IMR-90 (cell line): ENCODE measurements around the gene MSI1. TPM values are rescaled to one million over a fixed set of nuclear protein-coding genes. Genes with fewer than 3 reads are reported as not detected.
A peak's percentile ranks its signal among the peaks of the same experiment; 100 is the strongest.

Source experiments
- ATAC-seq: fragments of 200-7000 bp; cut with Tn5 transposase; 2 replicates; pipeline ENCODE4 v1.9.1; 2020; ENCODE audit warnings: low read depth, mild to moderate bottlenecking, moderate library complexity
- BruUV-seq: library from RNA; stranded (reverse); fragments of 400-500 nt; replicated peaks from 2 replicates; lab custom pipeline; 2021; lab: Mats Ljungman, UMichigan
- CTCF ChIA-PET: fragments of 300-600 bp; formaldehyde crosslinking; extraction: SDS; loops from one replicate; lab custom pipeline; 2021; ENCODE audit warnings: antibody characterized with exemption; lab: Yijun Ruan, JAX
- POLR2A ChIA-PET: fragments of 300-600 bp; sonication (Branson Sonifier 250); formaldehyde crosslinking; loops from one replicate; lab custom pipeline; 2022; ENCODE audit warnings: antibody characterized with exemption; ENCODE audit not compliant: unreplicated experiment; lab: Charles Lee
- DNase-seq: peaks from one replicate; pipeline ENCODE4 v3.0.0; 2013
- H2AFZ ChIP-seq: replicated peaks from 2 replicates; pipeline ENCODE3; 2013; ENCODE audit warnings: low read length, mild to moderate bottlenecking; ENCODE audit not compliant: poor library complexity
- H2AK5ac ChIP-seq: 2 replicates; pipeline ENCODE4 v1.6.1; 2013; ENCODE audit warnings: low read depth, low read length, inconsistent platforms
- H2AK9ac ChIP-seq: replicated peaks from 2 replicates; pipeline ENCODE3; 2013; ENCODE audit warnings: mild to moderate bottlenecking, low read depth, low read length, moderate library complexity; ENCODE audit not compliant: poor library complexity
- H2BK120ac ChIP-seq: 2 replicates; pipeline ENCODE4 v1.6.1; 2013; ENCODE audit warnings: low read depth, low read length, inconsistent platforms
- H2BK15ac ChIP-seq: 3 replicates; pipeline ENCODE4 v1.6.1; 2013; ENCODE audit warnings: low read depth, low read length, inconsistent platforms
- H2BK20ac ChIP-seq: 2 replicates; pipeline ENCODE4 v1.6.1; 2013; ENCODE audit warnings: low read depth, mild to moderate bottlenecking, inconsistent platforms, low read length, moderate library complexity
- H2BK5ac ChIP-seq: 2 replicates; pipeline ENCODE4 v1.6.1; 2013; ENCODE audit warnings: mild to moderate bottlenecking, low read depth, low read length, inconsistent platforms; ENCODE audit not compliant: poor library complexity, severe bottlenecking
- H3K14ac ChIP-seq: replicated peaks from 2 replicates; pipeline ENCODE4 v1.6.1; 2013; ENCODE audit warnings: low read depth, low read length, inconsistent platforms
- H3K18ac ChIP-seq: 2 replicates; pipeline ENCODE4 v1.6.1; 2013; ENCODE audit warnings: low read depth, low read length, control low read depth
- H3K23ac ChIP-seq: 2 replicates; pipeline ENCODE4 v1.6.1; 2013; ENCODE audit warnings: low read depth, low read length, inconsistent platforms
- H3K27ac ChIP-seq: 2 replicates; pipeline ENCODE4 v1.5.1; 2013; ENCODE audit warnings: mild to moderate bottlenecking, control low read depth, low read length; ENCODE audit not compliant: insufficient read depth
- H3K27me3 ChIP-seq: 2 replicates; pipeline ENCODE4 v1.6.1; 2013; ENCODE audit warnings: low read length; ENCODE audit not compliant: control insufficient read depth, insufficient read depth
- H3K36me3 ChIP-seq: 2 replicates; pipeline ENCODE4 v1.6.1; 2013; ENCODE audit warnings: low read length, mixed read lengths; ENCODE audit not compliant: control insufficient read depth, insufficient read depth
- H3K4ac ChIP-seq: 2 replicates; pipeline ENCODE4 v1.6.1; 2013; ENCODE audit warnings: low read depth, low read length, inconsistent platforms
- H3K4me1 ChIP-seq: 2 replicates; pipeline ENCODE4 v1.6.1; 2013; ENCODE audit warnings: low read length, mixed read lengths; ENCODE audit not compliant: control insufficient read depth, insufficient read depth
- H3K4me2 ChIP-seq: 2 replicates; pipeline ENCODE4 v1.6.1; 2013; ENCODE audit warnings: low read depth, mild to moderate bottlenecking, control low read depth, low read length, moderate library complexity
- H3K4me3 ChIP-seq: 2 replicates; pipeline ENCODE4 v1.5.1; 2013; ENCODE audit warnings: low read depth, mild to moderate bottlenecking, control low read depth, low read length, moderate library complexity; ENCODE audit not compliant: insufficient read depth
- H3K56ac ChIP-seq: 2 replicates; pipeline ENCODE4 v1.6.1; 2013; ENCODE audit warnings: low read length, inconsistent platforms; ENCODE audit not compliant: insufficient read depth; ENCODE audit errors: extremely low read depth
- H3K79me1 ChIP-seq, 2 experiments: 2 replicates each; pipeline ENCODE4 v1.6.1; 2013; ENCODE audit warnings: low read length in 2 of 2, inconsistent platforms in 1 of 2, low read depth in 1 of 2
- H3K9ac ChIP-seq: 2 replicates; pipeline ENCODE4 v1.6.1; 2013; ENCODE audit warnings: low read depth, low read length, control low read depth
- H3K9me1 ChIP-seq: 2 replicates; pipeline ENCODE4 v1.6.1; 2013; ENCODE audit warnings: low read length, inconsistent platforms; ENCODE audit not compliant: insufficient read depth
- H3K9me3 ChIP-seq: 2 replicates; pipeline ENCODE4 v1.6.1; 2013; ENCODE audit warnings: low read length; ENCODE audit not compliant: control insufficient read depth, insufficient read depth
- H4K20me1 ChIP-seq: 2 replicates; pipeline ENCODE4 v1.6.1; 2013; ENCODE audit warnings: low read length, inconsistent platforms; ENCODE audit not compliant: insufficient read depth
- H4K5ac ChIP-seq: 2 replicates; pipeline ENCODE4 v1.6.1; 2013; ENCODE audit warnings: mild to moderate bottlenecking, low read depth, low read length, control low read depth
- H4K8ac ChIP-seq, 2 experiments: 2 replicates each; pipeline ENCODE4 v1.6.1; 2013; ENCODE audit warnings: low read depth in 2 of 2, low read length in 2 of 2, control low read depth in 1 of 2, inconsistent platforms in 1 of 2
- H4K91ac ChIP-seq: 2 replicates; pipeline ENCODE4 v1.6.1; 2013; ENCODE audit warnings: low read depth, low read length, inconsistent platforms; ENCODE audit not compliant: insufficient read depth
- BHLHE40 ChIP-seq: fragments of 150-350 bp; IDR thresholded peaks from 2 replicates; pipeline ENCODE4 v1.6.1; 2016; ENCODE audit warnings: mild to moderate bottlenecking, low read depth, low read length
- CHD1 ChIP-seq: IDR thresholded peaks from 2 replicates; pipeline ENCODE4 v1.6.1; 2012; ENCODE audit warnings: low read depth, low read length, improper control_type of control experiment
- NFE2L2 ChIP-seq: fragments of 150-350 bp; IDR thresholded peaks from 2 replicates; pipeline ENCODE4 v1.6.1; 2016; ENCODE audit warnings: low read depth, mild to moderate bottlenecking, low read length
- WGBS, 2 experiments: methylation state at CpG; one replicate each; pipeline versions ENCODE4 v1.1.5 to v1.1.7; 2013; ENCODE audit warnings: missing lambda C conversion rate in 2 of 2; ENCODE audit not compliant: insufficient read length in 1 of 2; ENCODE audit errors: extremely low coverage in 2 of 2; 5-methylcytosine and 5-hydroxymethylcytosine counted together
- dilution Hi-C: fragments of 300-500 bp; cut with HindIII; formaldehyde crosslinking; loops from one replicate; pipeline ENCODE4 v1.14.3; 2018; ENCODE audit warnings: low sequenced_read_pairs; ENCODE audit not compliant: unreplicated experiment
- in situ Hi-C: fragments of 300-500 bp; cut with MboI; formaldehyde crosslinking; loops from 3 replicates; pipeline ENCODE4 v1.14.3; 2019; ENCODE audit warnings: low sequenced_read_pairs, inconsistent platforms, mixed read lengths
- intact Hi-C: fragments of 100-400 bp; cut with micrococcal nuclease; formaldehyde crosslinking; loops from 2 replicates; pipeline ENCODE4 v1.10.0; 2022
- polyA plus RNA-seq, 3 experiments: library from polyadenylated mRNA; depleted of rRNA; stranded (reverse); fragments of >200 nt; gene quantifications; 2 replicates each; pipeline ENCODE4 v1.2.3, GENCODE V29; 2012; ENCODE audit warnings: low replicate concordance in 1 of 3
- total RNA-seq: library from RNA; depleted of rRNA; stranded (reverse); fragments of >200 nt; gene quantifications from 2 replicates; pipeline ENCODE4 v1.2.3, GENCODE V29; 2012
- TF ChIP-seq, protein P1 (sequence below): fragments of 150-350 bp; IDR thresholded peaks from 2 replicates; pipeline ENCODE4 v1.6.1; 2017; ENCODE audit warnings: mild to moderate bottlenecking, antibody characterized with exemption, low read length, low read depth
- TF ChIP-seq, protein P2 (sequence below): conservative IDR thresholded peaks from 2 replicates; pipeline ENCODE4 v1.5.1; 2012; ENCODE audit warnings: mild to moderate bottlenecking, low read depth, low read length, improper control_type of control experiment

The MSI1 gene
- total and polyA plus RNA-seq, 2 of the 4 experiments (the other 2 are of a cell fraction), result not detected

DNA sequence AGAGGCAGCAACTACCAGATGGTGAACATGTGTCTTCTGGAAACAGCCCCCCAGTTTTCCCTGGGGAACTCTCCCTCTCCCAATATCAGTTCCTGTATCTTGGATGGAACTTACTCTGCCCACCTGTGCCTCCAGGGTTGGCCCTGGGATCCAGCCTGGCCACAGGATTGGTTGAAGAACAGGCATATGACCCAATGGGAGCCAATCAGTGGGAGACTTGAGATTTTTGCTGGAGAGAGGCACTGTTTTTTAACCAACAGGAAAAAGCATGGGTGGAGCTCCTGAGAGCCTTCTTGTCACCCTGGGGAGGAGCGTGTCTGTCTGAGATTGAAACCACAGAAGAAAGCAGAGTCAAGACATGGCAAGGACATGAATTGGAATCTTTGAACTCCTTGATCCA is 35.3 kb upstream of the MSI1 start:
- no peak overlapping the region for H2BK5ac ChIP-seq
- no peak overlapping the region for H2BK120ac ChIP-seq
- CTCF ChIA-PET, result no interaction called here
- H2AK5ac ChIP-seq, result no peak overlapping the region
- peaks cover 6% of the 10 kb centered on the region; the same call in 1 of the 2 replicates for H3K9me3 ChIP-seq
- no peak overlapping the region for H3K18ac ChIP-seq
- intact Hi-C loops (no loop called here), in situ Hi-C loops (no loop called here), dilution Hi-C loops (no loop called here)
- peaks cover 21% of the 10 kb centered on the region for H3K27me3 ChIP-seq
- H3K4me3 ChIP-seq, result no peak overlapping the region
- DNase-seq (no peak), ATAC-seq (no peak)
- no peak overlapping the region for H2AFZ ChIP-seq
- H2BK20ac ChIP-seq, result no peak overlapping the region
- H3K14ac ChIP-seq, result no peak overlapping the region
- H3K4me2 ChIP-seq, result no peak overlapping the region
- TF ChIP-seq, protein P1, sequence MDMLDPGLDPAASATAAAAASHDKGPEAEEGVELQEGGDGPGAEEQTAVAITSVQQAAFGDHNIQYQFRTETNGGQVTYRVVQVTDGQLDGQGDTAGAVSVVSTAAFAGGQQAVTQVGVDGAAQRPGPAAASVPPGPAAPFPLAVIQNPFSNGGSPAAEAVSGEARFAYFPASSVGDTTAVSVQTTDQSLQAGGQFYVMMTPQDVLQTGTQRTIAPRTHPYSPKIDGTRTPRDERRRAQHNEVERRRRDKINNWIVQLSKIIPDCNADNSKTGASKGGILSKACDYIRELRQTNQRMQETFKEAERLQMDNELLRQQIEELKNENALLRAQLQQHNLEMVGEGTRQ, result peak; percentile 53; the same call in 1 of the 2 replicates
- TF ChIP-seq CHD1 (no peak), BHLHE40 (no peak), NFE2L2 (no peak)
- TF ChIP-seq, protein P2, sequence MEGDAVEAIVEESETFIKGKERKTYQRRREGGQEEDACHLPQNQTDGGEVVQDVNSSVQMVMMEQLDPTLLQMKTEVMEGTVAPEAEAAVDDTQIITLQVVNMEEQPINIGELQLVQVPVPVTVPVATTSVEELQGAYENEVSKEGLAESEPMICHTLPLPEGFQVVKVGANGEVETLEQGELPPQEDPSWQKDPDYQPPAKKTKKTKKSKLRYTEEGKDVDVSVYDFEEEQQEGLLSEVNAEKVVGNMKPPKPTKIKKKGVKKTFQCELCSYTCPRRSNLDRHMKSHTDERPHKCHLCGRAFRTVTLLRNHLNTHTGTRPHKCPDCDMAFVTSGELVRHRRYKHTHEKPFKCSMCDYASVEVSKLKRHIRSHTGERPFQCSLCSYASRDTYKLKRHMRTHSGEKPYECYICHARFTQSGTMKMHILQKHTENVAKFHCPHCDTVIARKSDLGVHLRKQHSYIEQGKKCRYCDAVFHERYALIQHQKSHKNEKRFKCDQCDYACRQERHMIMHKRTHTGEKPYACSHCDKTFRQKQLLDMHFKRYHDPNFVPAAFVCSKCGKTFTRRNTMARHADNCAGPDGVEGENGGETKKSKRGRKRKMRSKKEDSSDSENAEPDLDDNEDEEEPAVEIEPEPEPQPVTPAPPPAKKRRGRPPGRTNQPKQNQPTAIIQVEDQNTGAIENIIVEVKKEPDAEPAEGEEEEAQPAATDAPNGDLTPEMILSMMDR, result no peak
- no TSS peak for BruUV-seq
- no CpG with 5 or more reads among the region's 1 CpG for WGBS, 2 experiments
- H2BK15ac ChIP-seq, result no peak overlapping the region
- no peak overlapping the region for H3K4ac ChIP-seq
- no peak overlapping the region for H4K91ac ChIP-seq
- H4K8ac ChIP-seq, result no peak overlapping the region
- H4K20me1 ChIP-seq, result no peaks in the 10 kb centered on the region
- POLR2A ChIA-PET, result no interaction called here
- H3K36me3 ChIP-seq, result no peaks in the 10 kb centered on the region
- H3K9me1 ChIP-seq, result no peaks in the 10 kb centered on the region
- no peak overlapping the region for H2AK9ac ChIP-seq
- no peak overlapping the region for H3K27ac ChIP-seq
- H3K9ac ChIP-seq, result no peak overlapping the region
- no peak overlapping the region for H3K23ac ChIP-seq
- H3K79me1 ChIP-seq, result no peaks in the 10 kb centered on the region
- H3K4me1 ChIP-seq, result no peaks in the 10 kb centered on the region
- H4K5ac ChIP-seq, result no peak overlapping the region
- H3K56ac ChIP-seq, result no peak overlapping the region
